Fibroblast of skin of scalp (primary cell): ENCODE measurements around the gene GTSF1L.

Source experiments
- DNase-seq: peaks from one replicate; pipeline ENCODE4 v3.0.0-alpha.2; 2013

GTSF1L gene

DNA sequence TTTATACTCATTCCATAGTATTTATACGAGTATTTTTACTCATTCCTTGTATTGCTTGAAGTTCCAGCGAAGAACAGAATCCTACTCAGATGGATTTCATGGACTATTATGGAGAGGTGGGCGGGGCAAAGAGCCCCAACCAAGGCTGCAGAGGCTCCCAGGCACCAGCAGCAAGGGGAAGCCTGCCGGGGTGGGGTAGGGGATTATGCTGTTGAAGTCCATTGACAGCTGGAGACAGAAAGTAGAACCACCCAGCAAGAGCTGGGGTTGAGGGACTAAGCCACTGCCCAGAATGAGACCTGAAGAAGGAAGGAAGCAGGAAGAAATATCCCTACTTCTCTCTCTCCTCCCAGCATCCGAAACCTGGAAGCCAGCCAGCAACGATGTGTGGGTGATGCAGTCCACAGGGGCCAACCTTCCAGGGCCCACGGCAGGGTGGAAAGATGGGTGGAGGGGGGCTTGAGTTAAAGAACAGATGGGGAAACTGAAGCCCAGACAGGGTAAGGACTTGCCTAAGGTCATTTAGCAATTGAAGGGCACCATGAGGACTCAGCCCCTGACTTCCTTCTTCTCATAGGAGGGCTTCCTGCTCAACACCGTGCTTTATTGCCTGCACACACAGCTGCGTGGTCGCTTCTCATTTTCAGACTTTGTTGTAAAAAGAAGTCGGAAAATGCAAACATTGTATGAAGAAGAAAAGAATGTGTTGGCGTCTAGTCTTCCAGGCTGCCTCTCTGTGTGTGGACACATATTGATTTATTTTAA lies 18.3 kb upstream of the GTSF1L start:
- DNase-seq, result no peak

DNA sequence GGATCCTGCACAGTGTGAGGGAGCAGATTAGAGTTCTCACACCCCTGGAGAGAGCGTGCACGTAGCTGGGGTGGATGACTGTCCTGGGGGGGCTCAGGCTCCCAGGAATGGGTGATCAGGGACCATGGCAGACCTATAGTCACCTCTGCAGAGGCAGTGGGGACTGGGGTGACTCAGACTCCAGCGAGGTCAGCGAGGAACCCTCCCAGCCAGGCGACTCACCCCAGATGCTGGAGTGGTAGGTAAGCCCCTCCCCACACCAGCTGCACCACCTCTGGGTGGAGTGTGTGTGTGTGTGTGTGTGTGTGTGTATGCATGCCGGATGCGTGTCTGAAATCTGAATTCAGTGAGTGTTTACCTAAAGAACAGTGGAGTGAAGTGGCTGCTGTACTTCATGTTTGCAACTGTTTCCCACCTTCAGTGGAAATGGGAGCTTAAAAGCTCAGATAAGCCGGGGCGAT lies 17.4 kb upstream of the GTSF1L start:
- DNase-seq, result no peak

DNA sequence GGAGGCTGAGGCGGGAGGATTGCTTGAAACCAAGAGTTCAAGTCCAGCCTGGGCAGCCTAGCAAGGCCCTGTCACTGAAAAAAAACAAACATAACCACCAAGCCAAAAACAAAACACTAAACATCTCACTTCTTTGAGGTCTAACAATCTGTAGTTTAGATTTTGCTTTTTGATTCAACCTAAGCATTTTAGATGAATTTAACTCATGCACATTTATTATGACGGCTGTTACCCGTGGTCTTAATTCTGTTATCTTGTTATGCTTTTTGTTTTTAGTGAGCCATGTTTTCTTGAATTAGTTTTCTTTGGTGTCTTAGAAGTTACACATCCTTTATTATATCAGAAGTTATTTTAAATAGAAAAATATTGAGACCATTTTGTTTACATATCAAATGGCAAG lies 13.8 kb upstream of the GTSF1L start:
- DNase-seq, result no peak

DNA sequence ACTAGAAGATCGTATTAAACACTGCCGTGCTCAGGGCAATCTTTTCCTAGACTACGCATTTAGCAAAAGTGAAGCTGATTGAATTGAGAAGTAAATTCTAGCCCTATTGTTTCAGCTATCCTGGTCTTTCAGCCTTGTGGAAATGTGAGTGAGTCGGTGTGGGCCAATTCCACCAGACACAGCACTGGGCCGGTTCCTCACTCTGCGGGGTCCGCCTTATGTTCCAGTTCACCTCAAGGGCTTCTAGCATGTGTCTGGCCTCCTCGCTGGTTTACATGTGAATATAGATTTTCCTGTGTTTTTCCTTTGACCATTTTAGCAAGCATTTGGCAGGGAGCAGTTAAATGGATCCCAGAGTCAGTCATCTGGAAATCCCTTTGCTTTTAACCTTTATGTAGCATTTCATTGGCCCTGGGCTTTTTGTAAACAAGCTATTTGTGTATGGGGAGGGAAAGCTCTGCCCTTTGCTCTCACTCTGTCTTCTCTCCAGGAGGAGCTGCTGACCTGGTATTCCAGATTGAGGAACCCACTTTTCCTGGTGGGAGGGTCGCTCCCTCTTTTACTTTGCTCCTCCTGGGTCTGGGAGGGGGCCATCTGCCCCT lies 12.4 kb upstream of the GTSF1L start:
- DNase-seq, result no peak

DNA sequence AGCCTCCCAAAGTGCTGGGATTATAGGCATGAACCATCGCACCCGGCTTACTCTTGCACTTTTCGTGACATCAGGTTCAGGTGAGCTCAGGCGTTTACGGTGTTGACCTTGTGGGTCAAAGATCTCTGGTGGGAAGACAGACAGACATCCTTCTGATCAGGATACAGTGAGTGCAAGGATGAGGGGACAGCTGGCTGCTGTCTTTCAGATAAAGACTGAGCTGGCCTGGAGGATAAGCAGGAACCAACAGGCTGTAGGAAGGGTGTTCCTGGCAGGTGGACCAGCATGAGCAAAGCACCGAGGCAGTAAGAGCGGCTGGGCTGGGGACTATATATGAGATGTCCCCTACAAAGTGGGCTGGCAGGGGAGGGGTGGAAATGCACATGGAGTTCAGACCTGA lies 11.1 kb upstream of the GTSF1L start:
- no peak for DNase-seq

DNA sequence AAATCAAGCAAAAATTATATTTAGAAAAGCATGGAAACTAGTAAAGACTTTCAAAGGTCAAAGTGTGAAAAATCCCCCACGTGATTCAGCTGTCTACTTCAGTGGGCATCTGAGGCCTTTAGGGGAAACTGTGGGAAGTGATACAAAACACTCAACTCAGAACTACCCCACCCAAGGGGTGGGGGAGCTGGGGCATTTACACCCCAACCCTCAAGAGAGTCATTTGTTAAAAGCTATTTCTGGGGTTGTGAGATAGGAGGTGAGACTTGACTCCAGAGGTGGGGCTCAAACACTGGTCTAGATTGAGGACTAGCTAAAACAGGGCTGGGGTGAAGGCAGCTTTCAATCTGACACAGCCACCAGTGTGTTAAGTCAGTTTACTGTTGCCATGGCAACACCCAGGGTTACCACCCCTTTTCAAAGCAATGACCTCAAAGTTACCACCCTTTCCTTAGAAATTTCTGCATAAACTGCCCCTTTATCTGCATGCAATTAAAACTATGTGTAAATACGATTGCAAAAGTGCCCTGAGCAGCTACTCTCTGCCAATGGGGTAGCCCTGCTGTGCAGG lies 9.9 kb upstream of the GTSF1L start:
- DNase-seq, result no peak

DNA sequence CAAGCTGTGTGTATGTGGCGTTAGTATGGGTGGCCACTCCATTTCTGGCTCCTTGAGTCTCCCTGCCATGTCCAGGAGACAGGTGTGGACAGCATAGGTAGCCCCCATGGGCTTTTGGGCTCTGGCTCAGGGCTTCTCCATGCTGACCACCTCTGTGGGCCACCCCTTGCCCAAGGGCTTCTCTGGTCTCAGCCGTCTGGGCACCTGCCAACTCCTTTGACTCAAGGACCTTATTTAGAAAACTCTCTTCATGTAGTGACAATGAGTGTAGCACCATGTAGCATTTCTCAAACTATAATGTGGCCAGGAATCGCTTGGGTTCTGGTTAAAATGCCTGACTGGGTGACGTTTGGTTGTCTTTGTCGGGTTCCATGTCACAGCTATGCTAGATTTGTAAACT lies 5.1 kb upstream of the GTSF1L start:
- no peak for DNase-seq

DNA sequence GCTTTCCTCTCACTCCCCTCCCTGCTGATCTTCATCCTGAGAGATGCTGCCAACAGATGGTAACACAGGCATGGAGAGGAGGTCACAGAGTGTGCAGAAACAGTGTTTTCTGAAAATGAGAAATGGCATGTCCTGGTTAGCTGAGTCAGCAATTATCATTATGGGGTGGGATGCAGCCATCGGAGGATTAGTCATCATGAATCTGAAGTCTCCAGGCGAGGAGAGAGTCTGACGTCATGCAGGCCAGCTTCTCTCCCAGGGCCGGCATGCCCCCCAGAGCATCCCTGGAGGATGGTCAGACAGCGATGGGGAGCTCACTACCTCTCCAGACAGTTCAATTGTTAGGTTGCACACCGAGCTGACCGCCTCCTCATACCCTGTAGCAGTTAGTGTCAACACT lies 4.7 kb upstream of the GTSF1L start:
- DNase-seq, result peak; percentile 71

DNA sequence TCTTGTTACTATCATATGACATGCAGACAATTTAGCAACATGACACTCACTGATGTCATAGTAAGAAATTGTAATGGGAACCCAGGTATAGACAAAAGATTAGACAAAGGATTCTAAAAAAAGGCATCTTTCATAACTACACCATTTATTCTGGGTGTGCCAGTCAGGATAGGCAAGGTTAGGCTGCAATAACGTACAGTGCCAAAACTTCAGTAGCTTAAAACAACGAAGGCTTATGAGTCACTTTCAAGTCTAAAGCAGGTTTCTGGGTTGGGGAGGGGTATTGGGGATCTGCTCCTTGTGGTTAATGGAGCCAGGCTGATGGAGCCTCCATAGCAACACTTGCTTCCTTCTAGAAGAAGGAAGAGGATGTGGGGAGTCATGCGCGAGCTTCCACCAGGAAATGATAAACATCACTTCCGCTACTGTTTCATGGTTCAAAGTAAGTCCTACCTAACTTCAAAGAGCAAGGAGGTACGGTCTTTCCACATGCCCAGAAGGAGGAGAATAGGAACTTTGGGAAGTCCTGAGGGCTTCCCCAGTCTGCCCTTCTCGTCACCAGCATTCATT lies 2.0 kb upstream of the GTSF1L start:
- DNase-seq, result no peak

DNA sequence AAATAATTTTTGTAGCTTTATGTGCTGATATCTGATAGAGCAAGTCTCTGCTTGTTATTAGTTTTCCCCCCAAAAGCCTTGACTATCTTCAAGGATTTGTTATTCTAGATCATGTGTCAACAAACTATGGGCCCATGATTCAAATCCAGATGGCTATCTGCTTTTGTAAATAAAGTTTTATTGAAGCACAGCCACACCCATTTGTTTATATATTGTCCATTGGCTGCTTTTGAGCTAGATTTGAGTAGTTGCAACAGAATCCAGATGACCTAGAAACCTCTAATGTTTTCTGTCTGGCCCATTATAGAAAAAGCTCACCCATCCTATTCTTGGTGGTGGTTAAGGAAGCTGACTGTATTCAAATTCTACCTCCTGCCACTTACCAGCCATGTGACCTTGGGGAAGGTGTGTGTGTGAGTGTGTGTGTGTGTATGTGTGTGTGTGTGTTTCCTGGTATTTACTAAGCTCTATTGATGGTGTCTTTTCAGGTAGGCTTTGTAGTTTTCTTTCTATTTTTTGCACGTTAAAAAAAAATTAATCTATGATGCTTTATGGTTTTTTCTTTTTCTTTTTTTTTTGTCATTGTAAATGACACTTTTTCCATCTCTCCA lies 1.3 kb upstream of the GTSF1L start:
- no peak for DNase-seq

DNA sequence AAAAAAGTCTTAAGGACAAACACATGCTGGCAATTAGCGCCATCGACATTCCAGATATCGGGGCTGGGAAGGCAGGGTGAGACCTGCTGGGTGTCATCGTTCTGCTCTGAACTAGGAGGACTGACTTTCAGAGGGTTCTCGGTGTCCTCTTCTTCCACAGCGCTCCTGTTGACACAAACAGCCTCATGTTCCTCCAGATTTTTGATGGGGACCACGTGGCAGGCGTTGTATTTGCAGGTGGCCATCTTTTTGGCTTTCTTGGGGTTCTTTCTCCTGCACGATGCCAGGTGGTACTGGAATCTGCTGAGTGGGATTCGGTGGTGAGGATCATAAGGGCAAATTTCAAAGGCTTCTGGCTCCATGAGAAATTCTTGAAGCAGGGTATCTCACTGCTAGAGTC lies 469 bp downstream of the GTSF1L start:
- DNase-seq, result no peak

DNA sequence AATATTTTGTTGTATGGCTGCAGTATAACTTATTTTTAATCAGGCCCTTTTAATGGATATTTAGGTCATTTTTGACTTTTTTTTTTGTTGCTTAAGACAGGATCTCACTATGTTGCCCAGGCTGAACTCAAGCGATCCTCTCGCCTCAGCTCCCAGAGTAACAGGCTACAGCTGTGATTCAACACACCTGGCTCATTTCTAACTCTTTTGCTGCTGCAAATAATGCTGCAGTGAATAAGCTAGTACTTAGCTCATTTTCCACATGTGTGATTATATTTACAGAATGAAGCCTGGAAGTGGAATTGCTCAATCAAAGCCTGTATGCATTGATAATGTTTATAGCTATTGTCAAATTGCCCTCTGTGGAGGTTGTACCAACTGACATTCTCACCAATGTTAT lies 1.1 kb downstream of the GTSF1L start:
- DNase-seq, result no peak

DNA sequence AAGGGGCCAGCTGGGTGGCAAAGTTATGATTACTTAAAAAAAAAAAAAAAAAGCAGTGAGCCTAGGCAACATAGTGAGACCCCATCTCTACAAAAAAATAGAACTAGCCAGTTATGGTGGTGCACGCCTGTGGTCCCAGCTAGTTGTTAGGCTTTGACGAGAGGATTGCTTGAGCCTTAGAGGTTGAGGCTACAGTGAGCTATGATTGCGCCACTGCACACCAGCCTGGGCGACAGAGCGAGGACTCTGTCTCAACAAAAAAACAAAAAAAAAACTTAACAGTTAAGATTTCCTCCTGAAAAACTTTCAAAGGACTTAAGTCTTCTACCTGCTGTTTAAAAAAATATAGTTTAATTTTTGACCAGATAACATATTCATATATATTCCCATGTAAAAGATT lies 2.4 kb downstream of the GTSF1L start:
- DNase-seq, result no peak

DNA sequence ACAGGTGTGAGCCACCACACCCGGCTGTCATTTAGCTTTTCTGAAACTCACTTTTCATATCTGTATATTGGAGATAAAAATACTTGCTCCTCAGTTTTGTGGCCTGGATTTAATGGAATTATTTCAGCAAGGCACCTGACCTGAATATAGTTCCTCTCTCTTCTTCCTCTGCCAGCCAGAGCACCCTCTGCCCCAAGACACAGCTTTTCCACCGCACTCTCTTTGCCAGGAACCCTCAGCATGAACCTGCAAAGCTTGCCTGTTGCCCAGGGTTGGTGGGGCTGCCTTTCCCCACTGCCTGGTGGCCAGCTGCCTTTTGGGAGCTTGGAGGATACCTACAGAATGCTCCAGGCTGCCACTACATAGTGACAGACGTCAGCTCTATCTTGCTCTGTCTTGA lies 3.1 kb downstream of the GTSF1L start:
- no peak for DNase-seq

DNA sequence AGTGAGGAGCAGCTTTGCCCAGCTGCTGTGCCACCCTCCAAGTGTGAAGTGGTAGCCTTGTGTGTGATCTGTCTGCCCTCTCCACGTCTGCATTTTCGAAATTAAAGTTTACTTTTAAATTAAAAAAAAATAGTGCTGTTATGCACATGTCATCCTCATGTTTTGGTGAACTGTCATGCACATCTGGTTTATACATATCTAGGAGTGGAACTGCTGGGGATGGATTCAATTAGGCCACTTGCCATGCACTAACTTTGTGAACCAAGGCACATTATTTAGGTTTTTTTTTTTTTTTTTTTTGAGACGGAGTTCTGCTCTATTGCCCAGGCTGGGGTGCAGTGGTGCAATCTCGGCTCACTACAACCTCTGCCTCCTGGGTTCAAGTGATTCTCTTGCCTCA lies 3.6 kb downstream of the GTSF1L start:
- DNase-seq, result no peak

DNA sequence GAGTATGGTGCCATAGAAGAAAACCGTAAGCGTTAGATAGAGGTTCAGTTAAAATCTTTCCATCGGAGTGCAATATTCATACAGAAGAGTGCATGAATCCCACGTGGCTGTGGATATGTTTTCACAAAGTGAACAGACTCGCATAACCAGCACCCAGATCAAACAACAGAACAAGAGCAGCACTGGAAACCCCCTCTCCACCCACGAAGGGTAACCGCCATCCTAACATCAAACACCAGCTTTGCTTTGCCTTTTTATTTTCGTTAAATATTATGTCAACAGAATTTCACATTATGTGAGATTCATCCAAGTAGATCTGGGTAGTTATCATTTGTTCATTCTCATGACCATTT lies 4.7 kb downstream of the GTSF1L start:
- no peak for DNase-seq

DNA sequence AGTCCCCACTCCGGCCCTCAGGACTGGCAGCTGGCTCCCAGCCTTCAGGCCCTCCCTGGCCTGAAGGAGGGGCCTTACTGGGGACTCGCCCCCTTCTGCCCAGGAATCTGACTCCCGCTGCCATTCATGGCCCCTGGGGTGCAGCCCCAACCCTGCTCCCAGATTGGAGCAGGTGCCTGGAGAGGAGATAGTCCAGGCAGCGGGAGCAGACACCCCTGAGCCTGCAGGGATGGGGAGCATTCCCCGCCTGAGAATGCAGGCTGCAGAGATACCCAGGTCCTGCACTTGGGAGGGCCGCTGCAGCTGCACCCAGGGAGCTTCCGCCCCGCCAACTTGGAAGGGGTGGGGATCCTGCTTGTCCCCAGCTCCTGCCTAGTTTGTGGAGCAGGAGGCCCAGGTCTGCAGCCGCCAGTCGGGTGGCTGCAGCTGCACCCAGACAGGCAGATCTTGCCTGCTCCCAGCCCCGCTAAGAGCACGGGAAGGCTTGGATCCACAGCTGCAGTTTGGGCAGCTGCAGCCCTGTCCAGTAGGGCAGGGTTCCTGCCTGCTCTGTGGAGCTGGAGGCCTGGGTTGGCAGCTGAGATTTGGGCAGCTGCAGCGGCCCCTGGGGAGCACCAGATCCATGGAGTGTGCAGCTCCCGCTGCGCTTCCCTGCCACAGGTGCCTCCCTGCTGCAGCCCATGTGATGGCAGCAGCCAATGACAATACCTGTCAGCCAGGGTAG lies 5.2 kb downstream of the GTSF1L start:
- no peak for DNase-seq

DNA sequence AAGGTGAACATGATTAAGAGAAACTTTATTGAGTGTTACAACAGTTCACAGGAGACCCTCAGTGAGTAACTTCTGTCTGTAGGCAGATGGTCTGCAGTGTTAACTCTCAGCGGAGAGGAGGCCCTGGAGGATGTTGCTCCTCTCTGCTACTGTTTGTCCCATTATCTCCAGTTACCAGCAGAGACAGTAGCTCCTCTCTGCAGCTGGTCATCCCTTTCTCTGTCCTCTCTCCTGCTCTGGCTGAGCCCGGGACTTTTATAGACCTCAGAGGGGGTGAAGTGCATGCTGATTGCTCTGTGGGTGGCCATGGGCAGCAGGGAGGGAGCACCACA lies 5.7 kb downstream of the GTSF1L start:
- no peak for DNase-seq

DNA sequence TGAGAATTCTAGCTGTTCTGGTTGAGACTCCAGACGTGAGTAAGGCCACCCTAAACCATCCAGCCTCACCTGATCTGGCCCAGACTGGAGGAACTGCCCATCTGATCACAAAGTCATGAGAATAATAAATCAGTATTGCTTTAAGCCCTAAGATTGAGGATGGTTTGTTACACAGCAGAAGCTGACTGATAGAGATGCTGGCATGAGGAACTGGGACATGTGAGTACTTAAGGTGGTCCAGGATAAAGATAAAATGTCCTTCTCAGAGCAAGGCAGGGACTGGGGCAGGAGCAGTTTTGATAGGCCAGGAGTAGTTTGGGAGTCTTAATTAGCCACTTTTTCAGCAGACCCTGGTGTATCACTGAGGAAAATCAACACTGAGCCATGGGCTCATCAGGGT lies 6.8 kb downstream of the GTSF1L start:
- no peak for DNase-seq

DNA sequence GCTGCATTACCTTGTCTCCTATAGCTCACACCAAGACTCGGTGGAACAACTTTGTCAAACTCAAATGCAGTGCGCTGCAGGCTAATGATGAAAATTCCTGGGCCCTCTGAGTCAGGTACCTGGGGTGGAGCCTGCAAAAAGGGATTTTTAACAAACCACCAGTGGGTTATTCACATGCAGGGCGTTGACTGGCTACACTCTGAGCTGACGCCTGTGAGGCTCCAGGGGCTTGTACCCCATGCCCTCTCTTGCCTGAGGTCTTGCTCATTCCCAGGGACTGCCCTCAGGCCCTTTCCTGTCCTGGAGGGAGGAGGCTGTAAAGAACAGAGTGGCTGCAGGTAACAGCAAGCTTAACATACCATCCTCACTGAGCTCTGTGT lies 9.2 kb downstream of the GTSF1L start:
- DNase-seq, result no peak

DNA sequence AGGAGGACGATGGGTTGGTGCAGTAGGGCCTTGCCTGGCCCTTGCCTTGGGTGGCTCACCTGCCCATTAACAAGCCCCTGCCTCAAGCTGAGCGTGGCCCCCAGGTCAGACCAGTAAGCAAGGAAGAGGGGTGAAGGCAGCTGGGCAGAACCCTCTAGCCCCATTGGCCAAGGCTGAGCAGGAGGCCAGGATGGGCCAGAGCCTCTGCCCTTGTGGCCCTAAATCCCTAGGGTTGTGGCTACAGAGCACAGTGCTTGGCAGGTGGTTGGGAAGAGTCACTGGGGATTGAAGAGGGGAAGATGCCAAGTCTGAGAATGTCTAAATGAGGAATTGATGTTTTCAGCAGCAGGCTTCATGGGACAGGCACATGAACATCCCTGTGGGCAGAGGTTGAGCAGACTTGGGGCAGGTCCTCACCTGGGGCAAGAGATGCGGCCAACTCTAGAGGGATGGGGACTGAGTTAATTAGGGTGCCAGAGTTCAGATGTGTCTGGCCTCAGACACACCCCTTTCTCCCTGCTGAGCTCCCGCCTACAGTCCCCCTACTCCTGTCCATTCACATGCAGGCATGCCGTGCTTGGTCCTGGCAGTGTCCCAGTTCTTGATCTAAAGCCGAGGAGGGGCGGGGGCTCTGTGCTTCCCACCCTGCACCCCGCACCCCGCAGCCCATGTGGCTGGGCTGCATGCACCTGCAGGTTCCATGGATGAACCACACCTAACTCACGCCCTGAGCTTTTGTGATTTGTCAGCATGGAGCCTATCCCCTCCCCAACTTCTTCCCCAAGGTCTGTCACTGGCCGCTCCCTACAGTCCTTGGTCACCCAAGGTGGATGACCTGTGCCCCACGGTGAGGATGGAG lies 9.8 kb downstream of the GTSF1L start:
- no peak for DNase-seq

DNA sequence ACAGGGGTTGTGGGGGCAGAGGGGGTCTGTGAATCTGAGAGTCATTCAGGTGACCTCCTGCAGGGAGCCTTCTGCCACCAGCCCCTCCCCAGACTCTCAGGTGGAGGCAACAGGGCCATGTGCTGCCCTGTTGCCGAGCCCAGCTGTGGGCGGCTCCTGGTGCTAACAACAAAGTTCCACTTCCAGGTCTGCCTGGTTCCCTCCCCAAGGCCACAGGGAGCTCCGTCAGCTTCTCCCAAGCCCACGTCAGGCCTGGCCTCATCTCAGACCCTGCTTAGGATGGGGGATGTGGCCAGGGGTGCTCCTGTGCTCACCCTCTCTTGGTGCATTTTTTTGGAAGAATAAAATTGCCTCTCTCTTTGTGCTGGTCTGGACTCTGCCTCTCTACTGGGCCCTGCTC lies 10.7 kb downstream of the GTSF1L start:
- DNase-seq, result no peak
